IMR-90 (cell line): Measurements from ENCODE around the gene METTL2B. TPM values are rescaled to one million over a fixed set of nuclear protein-coding genes. Genes with fewer than 3 reads are reported as not detected.
"Not testable (repeated sequence)": the region's sequence is repeated elsewhere in the genome, so short reads cannot be mapped to it uniquely, and the experiment has no call there.

Experiments used
- ATAC-seq: fragments of 200-7000 bp; cut with Tn5 transposase; 2 replicates; pipeline ENCODE4 v1.9.1; 2020; ENCODE audit warnings: low read depth, mild to moderate bottlenecking, moderate library complexity
- BruUV-seq: library from RNA; stranded (reverse); fragments of 400-500 nt; replicated peaks from 2 replicates; lab custom pipeline; 2021; lab: Mats Ljungman, UMichigan
- CTCF ChIA-PET: fragments of 300-600 bp; formaldehyde crosslinking; extraction: SDS; loops from one replicate; lab custom pipeline; 2021; ENCODE audit warnings: antibody characterized with exemption; lab: Yijun Ruan, JAX
- POLR2A ChIA-PET: fragments of 300-600 bp; sonication (Branson Sonifier 250); formaldehyde crosslinking; loops from one replicate; lab custom pipeline; 2022; ENCODE audit warnings: antibody characterized with exemption; ENCODE audit not compliant: unreplicated experiment; lab: Charles Lee
- DNase-seq: peaks from one replicate; pipeline ENCODE4 v3.0.0; 2013
- H2AFZ ChIP-seq: replicated peaks from 2 replicates; pipeline ENCODE3; 2013; ENCODE audit warnings: low read length, mild to moderate bottlenecking; ENCODE audit not compliant: poor library complexity
- H2AK5ac ChIP-seq: 2 replicates; pipeline ENCODE4 v1.6.1; 2013; ENCODE audit warnings: low read depth, low read length, inconsistent platforms
- H2AK9ac ChIP-seq: replicated peaks from 2 replicates; pipeline ENCODE3; 2013; ENCODE audit warnings: mild to moderate bottlenecking, low read depth, low read length, moderate library complexity; ENCODE audit not compliant: poor library complexity
- H2BK120ac ChIP-seq: 2 replicates; pipeline ENCODE4 v1.6.1; 2013; ENCODE audit warnings: low read depth, low read length, inconsistent platforms
- H2BK15ac ChIP-seq: 3 replicates; pipeline ENCODE4 v1.6.1; 2013; ENCODE audit warnings: low read depth, low read length, inconsistent platforms
- H2BK20ac ChIP-seq: 2 replicates; pipeline ENCODE4 v1.6.1; 2013; ENCODE audit warnings: low read depth, mild to moderate bottlenecking, inconsistent platforms, low read length, moderate library complexity
- H2BK5ac ChIP-seq: 2 replicates; pipeline ENCODE4 v1.6.1; 2013; ENCODE audit warnings: mild to moderate bottlenecking, low read depth, low read length, inconsistent platforms; ENCODE audit not compliant: poor library complexity, severe bottlenecking
- H3K14ac ChIP-seq: replicated peaks from 2 replicates; pipeline ENCODE4 v1.6.1; 2013; ENCODE audit warnings: low read depth, low read length, inconsistent platforms
- H3K18ac ChIP-seq: 2 replicates; pipeline ENCODE4 v1.6.1; 2013; ENCODE audit warnings: low read depth, low read length, control low read depth
- H3K23ac ChIP-seq: 2 replicates; pipeline ENCODE4 v1.6.1; 2013; ENCODE audit warnings: low read depth, low read length, inconsistent platforms
- H3K27ac ChIP-seq: 2 replicates; pipeline ENCODE4 v1.5.1; 2013; ENCODE audit warnings: mild to moderate bottlenecking, control low read depth, low read length; ENCODE audit not compliant: insufficient read depth
- H3K27me3 ChIP-seq: 2 replicates; pipeline ENCODE4 v1.6.1; 2013; ENCODE audit warnings: low read length; ENCODE audit not compliant: control insufficient read depth, insufficient read depth
- H3K36me3 ChIP-seq: 2 replicates; pipeline ENCODE4 v1.6.1; 2013; ENCODE audit warnings: low read length, mixed read lengths; ENCODE audit not compliant: control insufficient read depth, insufficient read depth
- H3K4ac ChIP-seq: 2 replicates; pipeline ENCODE4 v1.6.1; 2013; ENCODE audit warnings: low read depth, low read length, inconsistent platforms
- H3K4me1 ChIP-seq: 2 replicates; pipeline ENCODE4 v1.6.1; 2013; ENCODE audit warnings: low read length, mixed read lengths; ENCODE audit not compliant: control insufficient read depth, insufficient read depth
- H3K4me2 ChIP-seq: 2 replicates; pipeline ENCODE4 v1.6.1; 2013; ENCODE audit warnings: low read depth, mild to moderate bottlenecking, control low read depth, low read length, moderate library complexity
- H3K4me3 ChIP-seq: 2 replicates; pipeline ENCODE4 v1.5.1; 2013; ENCODE audit warnings: low read depth, mild to moderate bottlenecking, control low read depth, low read length, moderate library complexity; ENCODE audit not compliant: insufficient read depth
- H3K56ac ChIP-seq: 2 replicates; pipeline ENCODE4 v1.6.1; 2013; ENCODE audit warnings: low read length, inconsistent platforms; ENCODE audit not compliant: insufficient read depth; ENCODE audit errors: extremely low read depth
- H3K79me1 ChIP-seq, 2 experiments: 2 replicates each; pipeline ENCODE4 v1.6.1; 2013; ENCODE audit warnings: low read length in 2 of 2, inconsistent platforms in 1 of 2, low read depth in 1 of 2
- H3K9ac ChIP-seq: 2 replicates; pipeline ENCODE4 v1.6.1; 2013; ENCODE audit warnings: low read depth, low read length, control low read depth
- H3K9me1 ChIP-seq: 2 replicates; pipeline ENCODE4 v1.6.1; 2013; ENCODE audit warnings: low read length, inconsistent platforms; ENCODE audit not compliant: insufficient read depth
- H3K9me3 ChIP-seq: 2 replicates; pipeline ENCODE4 v1.6.1; 2013; ENCODE audit warnings: low read length; ENCODE audit not compliant: control insufficient read depth, insufficient read depth
- H4K20me1 ChIP-seq: 2 replicates; pipeline ENCODE4 v1.6.1; 2013; ENCODE audit warnings: low read length, inconsistent platforms; ENCODE audit not compliant: insufficient read depth
- H4K5ac ChIP-seq: 2 replicates; pipeline ENCODE4 v1.6.1; 2013; ENCODE audit warnings: mild to moderate bottlenecking, low read depth, low read length, control low read depth
- H4K8ac ChIP-seq, 2 experiments: 2 replicates each; pipeline ENCODE4 v1.6.1; 2013; ENCODE audit warnings: low read depth in 2 of 2, low read length in 2 of 2, control low read depth in 1 of 2, inconsistent platforms in 1 of 2
- H4K91ac ChIP-seq: 2 replicates; pipeline ENCODE4 v1.6.1; 2013; ENCODE audit warnings: low read depth, low read length, inconsistent platforms; ENCODE audit not compliant: insufficient read depth
- WGBS, 2 experiments: methylation state at CpG; one replicate each; pipeline versions ENCODE4 v1.1.5 to v1.1.7; 2013; ENCODE audit warnings: missing lambda C conversion rate in 2 of 2; ENCODE audit not compliant: insufficient read length in 1 of 2; ENCODE audit errors: extremely low coverage in 2 of 2; 5-methylcytosine and 5-hydroxymethylcytosine counted together
- dilution Hi-C: fragments of 300-500 bp; cut with HindIII; formaldehyde crosslinking; loops from one replicate; pipeline ENCODE4 v1.14.3; 2018; ENCODE audit warnings: low sequenced_read_pairs; ENCODE audit not compliant: unreplicated experiment
- in situ Hi-C: fragments of 300-500 bp; cut with MboI; formaldehyde crosslinking; loops from 3 replicates; pipeline ENCODE4 v1.14.3; 2019; ENCODE audit warnings: low sequenced_read_pairs, inconsistent platforms, mixed read lengths
- intact Hi-C: fragments of 100-400 bp; cut with micrococcal nuclease; formaldehyde crosslinking; loops from 2 replicates; pipeline ENCODE4 v1.10.0; 2022
- polyA plus RNA-seq, 3 experiments: library from polyadenylated mRNA; depleted of rRNA; stranded (reverse); fragments of >200 nt; gene quantifications; 2 replicates each; pipeline ENCODE4 v1.2.3, GENCODE V29; 2012; ENCODE audit warnings: low replicate concordance in 1 of 3
- total RNA-seq: library from RNA; depleted of rRNA; stranded (reverse); fragments of >200 nt; gene quantifications from 2 replicates; pipeline ENCODE4 v1.2.3, GENCODE V29; 2012

METTL2B gene
- total and polyA plus RNA-seq, 2 of the 4 experiments (the other 2 are of a cell fraction) = 18.0 to 34.2 TPM

GRCh38 chr7:128517023-128517422 is 40.5 kb downstream of the METTL2B start:
- H2AFZ ChIP-seq, H3K4me3 ChIP-seq, H3K27ac ChIP-seq, H2BK15ac ChIP-seq, CTCF ChIA-PET, DNase-seq, BruUV-seq, H4K20me1 ChIP-seq, H4K8ac ChIP-seq, H3K27me3 ChIP-seq, H2AK5ac ChIP-seq, intact Hi-C loops, dilution Hi-C loops, H3K23ac ChIP-seq, H3K18ac ChIP-seq, H3K4ac ChIP-seq, in situ Hi-C loops, H3K36me3 ChIP-seq, ATAC-seq, H3K9ac ChIP-seq, H3K9me3 ChIP-seq, H2BK120ac ChIP-seq, H3K4me2 ChIP-seq, H3K4me1 ChIP-seq, POLR2A ChIA-PET, H2BK20ac ChIP-seq, H2AK9ac ChIP-seq, H3K14ac ChIP-seq, H4K5ac ChIP-seq, H3K79me1 ChIP-seq, H4K91ac ChIP-seq, H3K56ac ChIP-seq, H3K9me1 ChIP-seq, H2BK5ac ChIP-seq: not testable (repeated sequence)
- no CpG with 5 or more reads among the region's 5 CpGs for WGBS, 2 experiments
